PC-9 (cell line): ENCODE measurements around the gene LILRB3.
"Not testable (repeated sequence)": the region's sequence is repeated elsewhere in the genome, so short reads cannot be mapped to it uniquely, and the experiment has no call there.

ENCODE experiments used
- CTCF ChIP-seq: fragments of 200-600 bp; sonication (generic); conservative IDR thresholded peaks from 2 replicates; pipeline ENCODE4 v1.6.1; 2017; ENCODE audit warnings: mixed run types, antibody characterized with exemption, mild to moderate bottlenecking, moderate library complexity
- EZH2 ChIP-seq: fragments of 200-600 bp; sonication (generic); IDR thresholded peaks from 2 replicates; pipeline ENCODE4 v1.8.0; 2017; ENCODE audit warnings: antibody characterized with exemption, low read depth

GRCh38 chr19:54223277-54223936, 600 bp upstream of the LILRB3 start:
- TF ChIP-seq CTCF, EZH2: not testable (repeated sequence)
